ENCODE measurements around the gene PDS5A. TPM values are rescaled to one million over a fixed set of nuclear protein-coding genes. Genes with fewer than 3 reads are reported as not detected.
"Not testable (repeated sequence)": the region's sequence is repeated elsewhere in the genome, so short reads cannot be mapped to it uniquely, and the experiment has no call there.

The PDS5A gene
- total RNA-seq, 4 donors from 2014 or later = 68.3 to 110 (median 76.8) TPM

GRCh38 chr4:39850727-39851126 is 127.0 kb downstream of the PDS5A start:
- TF ChIP-seq CTCF (IDR thresholded peaks at IDR 0.05) (no peak), POLR2A (IDR thresholded peaks at IDR 0.05) (no peak)
- H3K4me3 ChIP-seq = no peak overlapping the region
- DNase-seq = no peak
- H3K4me1 ChIP-seq = no peaks in the 10 kb centered on the region
- no peak overlapping the region for H3K27ac ChIP-seq
- H3K36me3 ChIP-seq = peaks cover 0 to 53% (median 0%) of the 10 kb centered on the region in 3 donors
- H3K9me3 ChIP-seq = no peaks in the 10 kb centered on the region
- H3K27me3 ChIP-seq = no peaks in the 10 kb centered on the region

GRCh38 chr4:39846705-39847104 is 131.0 kb downstream of the PDS5A start:
- no peaks in the 10 kb centered on the region for H3K27me3 ChIP-seq
- no peak for TF ChIP-seq POLR2A (IDR thresholded peaks at IDR 0.05)
- no peak for TF ChIP-seq CTCF (IDR thresholded peaks at IDR 0.05)
- no peak overlapping the region for H3K4me3 ChIP-seq
- H3K9me3 ChIP-seq = no peaks in the 10 kb centered on the region
- peaks cover 0 to 63% (median 0%) of the 10 kb centered on the region in 3 donors for H3K36me3 ChIP-seq
- DNase-seq = no peak
- no peaks in the 10 kb centered on the region for H3K4me1 ChIP-seq
- no peak overlapping the region for H3K27ac ChIP-seq

GRCh38 chr4:39846120-39846519 is 131.6 kb downstream of the PDS5A start:
- Histone ChIP-seq H3K27ac (no peak overlapping the region), H3K9me3 (no peaks in the 10 kb centered on the region), H3K4me1 (no peaks in the 10 kb centered on the region), H3K27me3 (no peaks in the 10 kb centered on the region), H3K4me3 (no peak overlapping the region), H3K36me3 (peaks cover 0 to 68% (median 0%) of the 10 kb centered on the region in 3 donors)
- no peak for TF ChIP-seq CTCF (IDR thresholded peaks at IDR 0.05)
- no peak for TF ChIP-seq POLR2A (IDR thresholded peaks at IDR 0.05)
- DNase-seq = no peak

- Histone ChIP-seq H3K36me3 (peaks cover 0 to 89% (median 0%) of the 10 kb centered on the region in 3 donors), H3K9me3 (no peaks in the 10 kb centered on the region), H3K27ac (no peak overlapping the region), H3K27me3 (no peaks in the 10 kb centered on the region), H3K4me3 (no peak overlapping the region), H3K4me1 (no peaks in the 10 kb centered on the region)
- no peak for TF ChIP-seq CTCF (IDR thresholded peaks at IDR 0.05)
- TF ChIP-seq POLR2A (IDR thresholded peaks at IDR 0.05) = no peak
- no peak for DNase-seq
Observed at GRCh38 chr4:39841894-39842293, 135.8 kb downstream of the PDS5A start.

GRCh38 chr4:39840516-39840915 is 137.2 kb downstream of the PDS5A start:
- H3K36me3 ChIP-seq = peaks cover 0 to 90% (median 0%) of the 10 kb centered on the region in 3 donors
- H3K27ac ChIP-seq, DNase-seq, H3K4me3 ChIP-seq, H3K27me3 ChIP-seq, H3K9me3 ChIP-seq, H3K4me1 ChIP-seq: not testable (repeated sequence)

GRCh38 chr4:39840027-39840426 is 137.7 kb downstream of the PDS5A start:
- Histone ChIP-seq H3K27ac (no peak overlapping the region), H3K4me3 (no peak overlapping the region), H3K4me1 (no peaks in the 10 kb centered on the region), H3K36me3 (peaks cover 0 to 91% (median 0%) of the 10 kb centered on the region in 3 donors), H3K9me3 (no peaks in the 10 kb centered on the region), H3K27me3 (no peaks in the 10 kb centered on the region)
- DNase-seq = no peak
- no peak for TF ChIP-seq POLR2A (IDR thresholded peaks at IDR 0.05)
- no peak for TF ChIP-seq CTCF (IDR thresholded peaks at IDR 0.05)

- not testable (repeated sequence) for H3K27ac ChIP-seq, H3K4me1 ChIP-seq, DNase-seq, H3K9me3 ChIP-seq, H3K4me3 ChIP-seq, H3K27me3 ChIP-seq
- peaks cover 0 to 91% (median 0%) of the 10 kb centered on the region in 3 donors for H3K36me3 ChIP-seq
Observed at GRCh38 chr4:39838431-39838830, 139.3 kb downstream of the PDS5A start.
